RKO (cell line): Measurements from ENCODE around the gene LMX1B.
"Not testable (repeated sequence)": the region's sequence is repeated elsewhere in the genome, so short reads cannot be mapped to it uniquely, and the experiment has no call there.

Experiments used
- DNase-seq: peaks from one replicate; pipeline ENCODE4 v3.0.0-alpha.2; 2016; ENCODE audit warnings: low spot score

LMX1B gene

GRCh38 chr9:126697330-126697729 is 83.6 kb downstream of the LMX1B start:
- DNase-seq = no peak

GRCh38 chr9:126698251-126698650 is 84.5 kb downstream of the LMX1B start:
- no peak for DNase-seq

- no peak for DNase-seq
Observed at GRCh38 chr9:126698756-126699155, 85.0 kb downstream of the LMX1B start.

GRCh38 chr9:126699401-126699881 is 85.7 kb downstream of the LMX1B start:
- DNase-seq = no peak

GRCh38 chr9:126700296-126700695 is 86.6 kb downstream of the LMX1B start:
- DNase-seq = no peak

GRCh38 chr9:126700903-126701812 is 87.4 kb downstream of the LMX1B start:
- no peak for DNase-seq

GRCh38 chr9:126701813-126702140 is 88.0 kb downstream of the LMX1B start:
- DNase-seq = no peak

GRCh38 chr9:126702151-126703001 is 88.6 kb downstream of the LMX1B start:
- no peak for DNase-seq

GRCh38 chr9:126703002-126703865 is 89.5 kb downstream of the LMX1B start:
- no peak for DNase-seq

- no peak for DNase-seq
Observed at GRCh38 chr9:126703866-126704156, 90.1 kb downstream of the LMX1B start.

GRCh38 chr9:126704157-126704891 is 90.6 kb downstream of the LMX1B start:
- peak; percentile 80 for DNase-seq

GRCh38 chr9:126704892-126705766 is 91.4 kb downstream of the LMX1B start:
- peak; percentile 85 for DNase-seq

- DNase-seq = peak; percentile 86
Observed at GRCh38 chr9:126705767-126706697, 92.3 kb downstream of the LMX1B start.

GRCh38 chr9:126706698-126707053 is 92.9 kb downstream of the LMX1B start:
- no peak for DNase-seq

GRCh38 chr9:126707083-126707482 is 93.4 kb downstream of the LMX1B start:
- no peak for DNase-seq

GRCh38 chr9:126707712-126708111 is 94.0 kb downstream of the LMX1B start:
- not testable (repeated sequence) for DNase-seq

GRCh38 chr9:126708178-126708577 is 94.5 kb downstream of the LMX1B start:
- no peak for DNase-seq

GRCh38 chr9:126709241-126709640 is 95.5 kb downstream of the LMX1B start:
- no peak for DNase-seq

- DNase-seq = no peak
Observed at GRCh38 chr9:126715382-126715781, 101.7 kb downstream of the LMX1B start.
